Measurements from ENCODE around the gene NUDT22.

Gene NUDT22

GRCh38 chr11:64204464-64204989 is 21.5 kb upstream of the NUDT22 start:
- TF ChIP-seq PPARA (CRISPR knock-in tag; IDR thresholded peaks at IDR 0.05; ENCODE audit: borderline replicate concordance) (no peak), GLIS3 (CRISPR knock-in tag; IDR thresholded peaks at IDR 0.05) (no peak), SNAI2 (CRISPR knock-in tag; IDR thresholded peaks at IDR 0.05) (no peak), CREB5 (CRISPR knock-in tag; IDR thresholded peaks at IDR 0.05; ENCODE audit: low read depth) (no peak), ZNF70 (CRISPR knock-in tag; IDR thresholded peaks at IDR 0.05) (no peak), TOX (CRISPR knock-in tag; IDR thresholded peaks at IDR 0.05; ENCODE audit: borderline replicate concordance) (no peak), ZC3H10 (CRISPR knock-in tag; IDR thresholded peaks at IDR 0.05) (no peak), TCF4 (CRISPR knock-in tag; IDR thresholded peaks at IDR 0.05; ENCODE audit: borderline replicate concordance) (no peak), BACH2 (CRISPR knock-in tag; IDR thresholded peaks at IDR 0.05; ENCODE audit: borderline replicate concordance) (no peak)
- ATAC-seq: peak; percentile 82

GRCh38 chr11:64206457-64207255 is 19.4 kb upstream of the NUDT22 start, which contains the start of gene FERMT3:
Gene FERMT3, plus strand, starts transcription at chr11:64206721. Its CDS starts 644 bp downstream, at chr11:64207365.
- ATAC-seq: no peak

More at GRCh38 chr11:64206457-64207255, 19.4 kb upstream of the NUDT22 start, which contains the start of gene FERMT3:
- TF ChIP-seq POU6F1 (CRISPR knock-in tag; IDR thresholded peaks at IDR 0.05; ENCODE audit: borderline replicate concordance, low read depth): no peak
- no peak for TF ChIP-seq ZC3H10 (CRISPR knock-in tag; IDR thresholded peaks at IDR 0.05)
- TF ChIP-seq TSHZ2 (CRISPR knock-in tag; IDR thresholded peaks at IDR 0.05): no peak
- TF ChIP-seq CSRNP3 (CRISPR knock-in tag; IDR thresholded peaks at IDR 0.05): no peak
- TF ChIP-seq ZNF565 (CRISPR knock-in tag; conservative IDR thresholded peaks at IDR 0.05; ENCODE audit: low read depth): no peak
- TF ChIP-seq ZFP30 (CRISPR knock-in tag; IDR thresholded peaks at IDR 0.05): no peak
- TF ChIP-seq ARNTL (CRISPR knock-in tag; IDR thresholded peaks at IDR 0.05; ENCODE audit: borderline replicate concordance, low read depth): no peak
- TF ChIP-seq ESRRG (CRISPR knock-in tag; IDR thresholded peaks at IDR 0.05): no peak

All from SK-N-SH treated with all-trans-retinoic acid at 6 μM for 48 hours (cell line).